Muscle layer of duodenum (tissue), 2 donors: ENCODE measurements around the gene VSIG1.

Source experiments
- H3K27ac ChIP-seq: one replicate; pipeline ENCODE4 v1.7.0; 2013; ENCODE audit warnings: mild to moderate bottlenecking, low read length
- H3K27me3 ChIP-seq: one replicate; pipeline ENCODE4 v1.7.0; 2013; ENCODE audit warnings: low read depth, mild to moderate bottlenecking, control low read depth, low read length
- H3K36me3 ChIP-seq, 2 donors: one replicate each; pipeline ENCODE4 v1.7.0; 2013; ENCODE audit warnings: low read length in 2 of 2, control low read depth in 1 of 2, mild to moderate bottlenecking in 1 of 2; ENCODE audit not compliant: insufficient read depth in 2 of 2, control insufficient read depth in 1 of 2
- H3K4me1 ChIP-seq, 2 donors: one replicate each; pipeline ENCODE4 v1.7.0; 2013; ENCODE audit warnings: low read length in 2 of 2, mild to moderate bottlenecking in 2 of 2, control low read depth in 1 of 2, moderate library complexity in 1 of 2; ENCODE audit not compliant: insufficient read depth in 2 of 2, control insufficient read depth in 1 of 2
- H3K4me3 ChIP-seq, 2 donors: one replicate each; pipeline ENCODE4 v1.7.0; 2013; ENCODE audit warnings: low read length in 2 of 2, low read depth in 1 of 2, mild to moderate bottlenecking in 1 of 2
- H3K9me3 ChIP-seq, 2 donors: one replicate each; pipeline ENCODE4 v1.7.0; 2013; ENCODE audit warnings: low read length in 2 of 2, control low read depth in 1 of 2, mild to moderate bottlenecking in 1 of 2; ENCODE audit not compliant: control insufficient read depth in 1 of 2
- donor health status: healthy.

The VSIG1 gene

GRCh38 chrX:108029928-108030711 lies 14.7 kb upstream of the VSIG1 start:
- Histone ChIP-seq H3K4me1 (no peaks in the 10 kb centered on the region), H3K27ac (no peak overlapping the region), H3K27me3 (no peaks in the 10 kb centered on the region), H3K4me3 (no peak overlapping the region), H3K36me3 (no peaks in the 10 kb centered on the region), H3K9me3 (no peaks in the 10 kb centered on the region)

- no peaks in the 10 kb centered on the region for H3K9me3 ChIP-seq
- no peak overlapping the region for H3K4me3 ChIP-seq
- H3K36me3 ChIP-seq: no peaks in the 10 kb centered on the region
- H3K27ac ChIP-seq: no peak overlapping the region
- H3K27me3 ChIP-seq: no peaks in the 10 kb centered on the region
- no peaks in the 10 kb centered on the region for H3K4me1 ChIP-seq
Measured at GRCh38 chrX:108032944-108033343, 11.9 kb upstream of the VSIG1 start.

GRCh38 chrX:108033890-108034289 lies 11.0 kb upstream of the VSIG1 start:
- H3K27me3 ChIP-seq: no peaks in the 10 kb centered on the region
- H3K27ac ChIP-seq: no peak overlapping the region
- no peaks in the 10 kb centered on the region for H3K4me1 ChIP-seq
- H3K9me3 ChIP-seq: no peaks in the 10 kb centered on the region
- no peaks in the 10 kb centered on the region for H3K36me3 ChIP-seq
- no peak overlapping the region for H3K4me3 ChIP-seq

- no peaks in the 10 kb centered on the region for H3K27me3 ChIP-seq
- no peaks in the 10 kb centered on the region for H3K36me3 ChIP-seq
- no peaks in the 10 kb centered on the region for H3K9me3 ChIP-seq
- H3K4me1 ChIP-seq: no peaks in the 10 kb centered on the region
- no peak overlapping the region for H3K27ac ChIP-seq
- no peak overlapping the region for H3K4me3 ChIP-seq
Measured at GRCh38 chrX:108034725-108035124, 10.1 kb upstream of the VSIG1 start.

- no peaks in the 10 kb centered on the region for H3K36me3 ChIP-seq
- no peak overlapping the region for H3K27ac ChIP-seq
- H3K27me3 ChIP-seq: no peaks in the 10 kb centered on the region
- H3K4me1 ChIP-seq: no peaks in the 10 kb centered on the region
- H3K4me3 ChIP-seq: no peak overlapping the region
- no peaks in the 10 kb centered on the region for H3K9me3 ChIP-seq
Measured at GRCh38 chrX:108036298-108036973, 8.4 kb upstream of the VSIG1 start.

- H3K27me3 ChIP-seq: no peaks in the 10 kb centered on the region
- H3K36me3 ChIP-seq: no peaks in the 10 kb centered on the region
- H3K4me3 ChIP-seq: no peak overlapping the region
- H3K4me1 ChIP-seq: no peaks in the 10 kb centered on the region
- no peak overlapping the region for H3K27ac ChIP-seq
- H3K9me3 ChIP-seq: no peaks in the 10 kb centered on the region
Measured at GRCh38 chrX:108049649-108050048, 4.8 kb downstream of the VSIG1 start.

- H3K27me3 ChIP-seq: no peaks in the 10 kb centered on the region
- no peaks in the 10 kb centered on the region for H3K4me1 ChIP-seq
- H3K4me3 ChIP-seq: no peak overlapping the region
- H3K27ac ChIP-seq: no peak overlapping the region
- H3K36me3 ChIP-seq: no peaks in the 10 kb centered on the region
- no peaks in the 10 kb centered on the region for H3K9me3 ChIP-seq
Measured at GRCh38 chrX:108053218-108053617, 8.4 kb downstream of the VSIG1 start.

- Histone ChIP-seq H3K4me3 (no peak overlapping the region), H3K4me1 (no peaks in the 10 kb centered on the region), H3K27me3 (no peaks in the 10 kb centered on the region)
Measured at GRCh38 chrX:108055546-108055945, 10.7 kb downstream of the VSIG1 start.

GRCh38 chrX:108059801-108060200 lies 14.9 kb downstream of the VSIG1 start:
- H3K4me1 ChIP-seq: no peaks in the 10 kb centered on the region
- H3K36me3 ChIP-seq: no peaks in the 10 kb centered on the region
- no peaks in the 10 kb centered on the region for H3K9me3 ChIP-seq
- H3K27me3 ChIP-seq: no peaks in the 10 kb centered on the region
- no peak overlapping the region for H3K27ac ChIP-seq
- no peak overlapping the region for H3K4me3 ChIP-seq

More at GRCh38 chrX:108055546-108055945, 10.7 kb downstream of the VSIG1 start:
- Histone ChIP-seq H3K9me3 (no peaks in the 10 kb centered on the region), H3K27ac (no peak overlapping the region), H3K36me3 (no peaks in the 10 kb centered on the region)

- Histone ChIP-seq H3K9me3 (no peaks in the 10 kb centered on the region), H3K27ac (no peak overlapping the region), H3K4me1 (no peaks in the 10 kb centered on the region), H3K36me3 (no peaks in the 10 kb centered on the region), H3K27me3 (no peaks in the 10 kb centered on the region), H3K4me3 (no peak overlapping the region)
Measured at GRCh38 chrX:108064001-108064400, 19.1 kb downstream of the VSIG1 start.

GRCh38 chrX:108064613-108065012 lies 19.7 kb downstream of the VSIG1 start:
- no peaks in the 10 kb centered on the region for H3K36me3 ChIP-seq

More at GRCh38 chrX:108064613-108065012, 19.7 kb downstream of the VSIG1 start:
- no peaks in the 10 kb centered on the region for H3K9me3 ChIP-seq
- no peaks in the 10 kb centered on the region for H3K27me3 ChIP-seq
- no peak overlapping the region for H3K4me3 ChIP-seq
- no peak overlapping the region for H3K27ac ChIP-seq
- no peaks in the 10 kb centered on the region for H3K4me1 ChIP-seq
